HL-60 (cell line): ENCODE results near the gene ZNF79.

Source experiments
- DNase-seq, 2 experiments: peaks; one replicate each; pipeline ENCODE4 v3.0.0-alpha.2; 2010 to 2020; ENCODE audit warnings: low read depth in 1 of 2, low spot score in 1 of 2
- H3K27ac ChIP-seq: fragments of 250-450 bp; sonication (Bioruptor Pico); replicated peaks from 2 replicates; pipeline ENCODE4 v1.5.1; 2020; ENCODE audit warnings: mild to moderate bottlenecking, moderate library complexity
- H3K27me3 ChIP-seq: fragments of 250-450 bp; sonication (Bioruptor Pico); 2 replicates; pipeline ENCODE4 v1.5.1; 2021; ENCODE audit warnings: mild to moderate bottlenecking, moderate library complexity; ENCODE audit not compliant: insufficient read depth, poor library complexity, severe bottlenecking
- H3K4me3 ChIP-seq: replicated peaks from 2 replicates; pipeline ENCODE4 v1.5.1; 2011; ENCODE audit warnings: mild to moderate bottlenecking, control low read depth, low read length; ENCODE audit not compliant: insufficient read depth
- GABPA ChIP-seq: IDR thresholded peaks from 2 replicates; pipeline ENCODE4 v1.6.1; 2012; ENCODE audit warnings: low read depth
- POLR2AphosphoS5 ChIP-seq: IDR thresholded peaks from 2 replicates; pipeline ENCODE4 v1.6.1; 2012; ENCODE audit warnings: low read depth
- REST ChIP-seq: IDR thresholded peaks from 2 replicates; pipeline ENCODE4 v1.6.1; 2012; ENCODE audit warnings: low read depth; ENCODE audit not compliant: insufficient replicate concordance
- SPI1 ChIP-seq: IDR thresholded peaks from 2 replicates; pipeline ENCODE4 v1.6.1; 2012; ENCODE audit warnings: low read depth, mild to moderate bottlenecking, borderline replicate concordance
- TF ChIP-seq, protein P1 (sequence below): IDR thresholded peaks from one replicate; pipeline ENCODE4 v1.5.1; 2011; ENCODE audit warnings: low read length, control low read depth, inconsistent platforms; ENCODE audit not compliant: insufficient read depth

ZNF79 gene

DNA sequence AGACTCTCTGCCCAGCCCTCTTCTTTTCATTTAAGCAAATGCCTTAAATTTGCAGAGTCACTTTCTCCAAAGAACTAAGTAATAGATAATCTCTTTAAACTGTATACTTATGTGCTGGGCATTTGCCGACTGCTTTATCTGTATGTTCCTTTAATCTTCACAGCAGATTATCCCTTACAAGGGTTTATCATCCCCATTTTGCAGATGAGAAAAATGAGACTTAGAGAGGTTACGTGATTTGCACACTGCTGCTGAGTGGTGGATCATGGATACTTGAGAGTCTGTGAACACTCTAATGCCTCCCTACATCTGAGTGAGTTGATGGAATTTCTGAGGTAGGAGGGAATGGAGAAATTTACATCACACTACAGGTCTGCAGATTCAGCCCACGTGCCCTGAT is 4.2 kb downstream of the ZNF79 start:
- no peak overlapping the region for H3K4me3 ChIP-seq
- no peaks in the 10 kb centered on the region for H3K27me3 ChIP-seq
- TF ChIP-seq POLR2AphosphoS5 (no peak), GABPA (no peak), SPI1 (no peak), REST (no peak)
- TF ChIP-seq, protein P1, sequence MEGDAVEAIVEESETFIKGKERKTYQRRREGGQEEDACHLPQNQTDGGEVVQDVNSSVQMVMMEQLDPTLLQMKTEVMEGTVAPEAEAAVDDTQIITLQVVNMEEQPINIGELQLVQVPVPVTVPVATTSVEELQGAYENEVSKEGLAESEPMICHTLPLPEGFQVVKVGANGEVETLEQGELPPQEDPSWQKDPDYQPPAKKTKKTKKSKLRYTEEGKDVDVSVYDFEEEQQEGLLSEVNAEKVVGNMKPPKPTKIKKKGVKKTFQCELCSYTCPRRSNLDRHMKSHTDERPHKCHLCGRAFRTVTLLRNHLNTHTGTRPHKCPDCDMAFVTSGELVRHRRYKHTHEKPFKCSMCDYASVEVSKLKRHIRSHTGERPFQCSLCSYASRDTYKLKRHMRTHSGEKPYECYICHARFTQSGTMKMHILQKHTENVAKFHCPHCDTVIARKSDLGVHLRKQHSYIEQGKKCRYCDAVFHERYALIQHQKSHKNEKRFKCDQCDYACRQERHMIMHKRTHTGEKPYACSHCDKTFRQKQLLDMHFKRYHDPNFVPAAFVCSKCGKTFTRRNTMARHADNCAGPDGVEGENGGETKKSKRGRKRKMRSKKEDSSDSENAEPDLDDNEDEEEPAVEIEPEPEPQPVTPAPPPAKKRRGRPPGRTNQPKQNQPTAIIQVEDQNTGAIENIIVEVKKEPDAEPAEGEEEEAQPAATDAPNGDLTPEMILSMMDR, result no peak
- DNase-seq, result no peak
- H3K27ac ChIP-seq, result no peak overlapping the region

DNA sequence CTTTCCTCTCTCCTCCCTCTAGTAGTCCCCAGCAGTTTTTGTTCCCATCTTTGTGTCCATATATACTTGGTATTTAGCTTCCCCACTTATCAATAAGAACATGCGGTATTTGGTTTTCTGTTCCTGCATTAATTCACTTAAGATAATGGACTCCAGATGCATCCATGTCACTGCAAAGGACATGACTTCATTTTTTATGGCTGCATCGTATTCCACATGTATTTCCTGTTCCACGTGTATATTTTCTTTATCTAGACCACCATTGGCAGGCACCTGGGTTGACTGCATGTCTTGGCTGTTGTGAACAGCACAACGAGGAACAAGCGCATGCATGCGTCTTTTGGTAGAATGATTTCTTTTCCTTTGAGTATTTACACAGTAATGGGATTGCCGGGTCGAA is 6.2 kb downstream of the ZNF79 start:
- no peak overlapping the region for H3K4me3 ChIP-seq
- H3K27ac ChIP-seq, result no peak overlapping the region
- DNase-seq, result no peak
- TF ChIP-seq, protein P1, result no peak
- TF ChIP-seq POLR2AphosphoS5 (no peak), SPI1 (no peak), REST (no peak), GABPA (no peak)
- no peaks in the 10 kb centered on the region for H3K27me3 ChIP-seq

DNA sequence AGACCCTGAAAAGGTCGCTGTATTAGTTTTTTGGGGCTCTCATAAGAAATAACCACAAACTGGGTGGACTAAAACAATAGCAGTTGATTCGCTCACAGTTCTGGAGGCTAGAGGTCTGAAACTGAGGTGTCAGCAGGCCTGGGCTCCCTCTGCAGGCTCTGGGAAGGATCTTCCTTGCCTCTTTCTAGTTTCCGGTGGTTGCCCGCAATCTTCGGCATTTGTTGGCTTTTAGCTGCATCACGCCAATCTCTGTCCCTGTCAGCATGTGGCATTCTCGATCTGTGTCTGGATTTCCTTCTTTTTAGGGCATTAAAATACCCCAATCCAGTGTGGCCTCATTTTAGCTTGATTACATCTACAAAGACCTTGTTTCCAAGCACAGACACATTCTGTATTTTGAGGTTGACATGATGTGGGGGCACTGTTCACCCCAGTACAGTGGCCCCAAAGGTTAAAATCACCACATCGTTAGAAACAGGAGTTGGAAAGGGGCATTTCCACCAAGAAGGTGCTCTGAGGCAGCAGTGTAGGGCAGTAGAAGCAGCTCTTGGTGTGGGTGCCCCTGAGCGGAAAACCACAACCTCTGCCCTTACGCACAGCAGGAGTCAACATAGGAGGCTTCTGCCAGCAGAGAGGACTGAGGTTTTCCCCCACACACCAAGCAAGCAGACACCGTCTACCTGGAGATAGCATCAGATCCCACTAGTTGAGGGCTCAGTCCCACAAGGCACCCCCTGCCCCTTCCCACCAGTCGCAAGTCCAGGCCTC is 13.5 kb downstream of the ZNF79 start:
- Histone ChIP-seq H3K27me3 (no peaks in the 10 kb centered on the region), H3K27ac (peak overlapping the region; percentile 25; the same call in 1 of the 2 replicates), H3K4me3 (no peak overlapping the region)
- DNase-seq, result peak in 1 of 2 experiments; percentile 58
- TF ChIP-seq, protein P1, result no peak
- no peak for TF ChIP-seq SPI1
- TF ChIP-seq POLR2AphosphoS5, result no peak
- TF ChIP-seq GABPA, result no peak
- no peak for TF ChIP-seq REST
